Measurements from ENCODE around the gene SBK2.
A peak's percentile ranks its signal among the peaks of the same experiment; 100 is the strongest.

The SBK2 gene

DNA sequence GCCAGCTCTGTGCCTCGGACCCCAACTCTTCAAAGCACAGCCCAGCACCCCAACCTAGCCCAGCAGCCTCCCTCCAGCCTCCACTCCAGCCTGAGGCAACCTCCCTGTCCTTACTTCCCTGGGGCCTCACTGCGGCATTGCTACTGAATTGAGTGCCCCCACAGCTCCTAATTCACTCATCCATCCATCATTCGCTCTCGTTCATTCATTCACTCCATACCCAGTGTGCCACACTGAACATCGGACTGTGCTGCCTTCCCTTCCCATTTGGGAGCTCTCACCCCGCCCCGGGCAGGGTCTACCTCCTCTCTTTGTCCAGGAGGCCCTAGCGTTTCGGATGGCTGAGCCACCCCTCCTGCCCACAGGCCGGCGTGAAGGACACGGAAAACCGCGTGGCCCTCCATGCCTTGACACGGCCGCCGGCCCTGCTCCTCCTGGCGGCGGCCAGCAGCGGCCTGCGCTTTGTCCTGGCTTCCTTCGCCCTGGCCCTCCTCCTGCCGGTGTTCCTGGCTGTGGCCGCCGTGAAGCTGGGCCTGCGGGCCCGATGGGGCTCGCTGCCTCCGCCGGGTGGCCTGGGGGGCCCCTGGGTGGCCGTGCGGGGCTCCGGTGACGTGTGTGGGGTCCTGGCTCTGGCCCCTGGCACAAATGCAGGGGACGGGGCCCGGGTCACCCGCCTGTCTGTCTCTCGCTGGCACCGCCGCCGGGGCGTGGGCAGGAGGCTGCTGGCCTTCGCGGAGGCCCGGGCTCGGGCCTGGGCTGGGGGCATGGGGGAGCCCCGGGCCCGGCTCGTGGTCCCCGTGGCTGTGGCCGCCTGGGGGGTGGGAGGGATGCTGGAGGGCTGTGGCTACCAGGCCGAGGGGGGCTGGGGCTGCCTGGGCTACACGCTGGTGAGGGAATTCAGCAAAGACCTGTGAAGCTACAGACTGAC is 50.6 kb downstream of the SBK2 start:
- DNase-seq (ENCODE audit: low read depth in 2 of 2): no peak

DNA sequence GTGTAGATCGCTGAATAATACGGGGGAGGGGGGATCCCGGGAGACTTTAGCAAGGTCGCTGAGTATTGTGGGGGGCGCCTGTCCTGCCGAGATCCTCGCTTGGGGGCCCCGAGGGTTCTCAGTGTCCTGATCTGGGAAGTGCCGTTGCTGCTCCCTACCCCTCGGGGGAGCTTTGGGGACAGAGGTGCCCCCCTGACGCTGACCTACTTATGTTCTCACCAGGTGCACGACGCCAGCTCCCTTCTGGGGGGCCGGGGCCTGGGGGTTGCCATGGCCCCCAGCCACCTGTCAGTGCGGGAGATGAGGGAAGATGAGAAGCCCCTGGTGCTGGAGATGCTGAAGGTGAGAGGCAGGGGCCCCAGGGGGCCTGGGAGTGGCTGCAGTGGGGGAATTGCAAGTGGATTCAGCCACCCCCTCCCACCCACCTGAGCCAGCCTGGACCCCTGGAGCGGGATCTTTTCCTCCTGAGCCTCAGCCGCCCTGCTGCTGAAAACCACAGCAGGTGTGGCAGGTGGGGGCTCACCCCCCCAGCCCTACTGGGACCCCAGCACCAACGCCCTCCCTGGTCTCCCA is 51.4 kb downstream of the SBK2 start:
- no peak for DNase-seq (ENCODE audit: low read depth in 2 of 2)

DNA sequence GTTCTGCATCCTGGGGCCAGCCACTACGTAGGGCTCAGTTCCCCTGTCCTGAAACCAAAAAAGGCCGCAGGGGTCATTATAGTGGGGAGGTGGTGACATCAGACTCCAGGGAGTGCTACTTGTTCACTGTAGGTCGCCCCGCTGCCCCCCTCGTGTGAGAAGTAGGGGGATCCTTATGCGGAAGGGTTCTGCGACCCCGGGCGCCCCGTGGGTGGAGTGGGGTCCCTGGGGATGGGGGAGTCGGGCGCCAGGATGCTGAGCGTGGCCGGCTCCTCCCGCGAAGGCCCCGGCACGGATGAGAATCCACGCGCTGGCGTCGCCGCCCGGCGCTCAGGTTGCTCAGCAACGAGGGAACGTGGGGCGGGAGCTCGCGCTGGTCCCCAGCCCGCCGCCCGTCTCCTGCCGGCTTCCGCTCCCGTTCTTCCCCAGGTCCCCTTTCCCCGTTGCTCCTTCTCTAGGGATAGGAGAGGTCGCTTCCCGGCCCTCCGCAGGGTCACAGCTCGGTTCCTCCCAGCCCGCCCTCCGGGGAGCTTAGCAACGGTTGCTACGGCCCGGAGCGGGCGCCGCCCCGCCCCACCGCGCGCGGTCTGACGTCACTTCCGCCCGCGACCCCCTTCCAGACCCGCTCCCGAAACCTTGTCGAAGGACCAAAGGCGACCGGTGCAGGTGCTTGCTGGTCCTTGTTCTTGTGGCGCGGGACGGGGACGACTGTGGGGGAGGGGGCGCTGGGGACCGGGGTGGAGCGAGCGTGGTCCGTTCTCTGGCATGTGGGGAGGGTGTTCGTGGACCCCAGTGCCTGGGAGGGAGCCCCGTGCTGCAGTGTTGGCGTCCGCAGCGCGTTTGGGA is 52.1 kb downstream of the SBK2 start, which contains the start of gene NAT14:
Gene NAT14, plus strand, starts transcription at position 596 of the 846 bp plus-strand sequence. CDS start 521 bp downstream, outside the sequence.
- DNase-seq (ENCODE audit: low read depth in 2 of 2): peak; percentile 39 to 61

DNA sequence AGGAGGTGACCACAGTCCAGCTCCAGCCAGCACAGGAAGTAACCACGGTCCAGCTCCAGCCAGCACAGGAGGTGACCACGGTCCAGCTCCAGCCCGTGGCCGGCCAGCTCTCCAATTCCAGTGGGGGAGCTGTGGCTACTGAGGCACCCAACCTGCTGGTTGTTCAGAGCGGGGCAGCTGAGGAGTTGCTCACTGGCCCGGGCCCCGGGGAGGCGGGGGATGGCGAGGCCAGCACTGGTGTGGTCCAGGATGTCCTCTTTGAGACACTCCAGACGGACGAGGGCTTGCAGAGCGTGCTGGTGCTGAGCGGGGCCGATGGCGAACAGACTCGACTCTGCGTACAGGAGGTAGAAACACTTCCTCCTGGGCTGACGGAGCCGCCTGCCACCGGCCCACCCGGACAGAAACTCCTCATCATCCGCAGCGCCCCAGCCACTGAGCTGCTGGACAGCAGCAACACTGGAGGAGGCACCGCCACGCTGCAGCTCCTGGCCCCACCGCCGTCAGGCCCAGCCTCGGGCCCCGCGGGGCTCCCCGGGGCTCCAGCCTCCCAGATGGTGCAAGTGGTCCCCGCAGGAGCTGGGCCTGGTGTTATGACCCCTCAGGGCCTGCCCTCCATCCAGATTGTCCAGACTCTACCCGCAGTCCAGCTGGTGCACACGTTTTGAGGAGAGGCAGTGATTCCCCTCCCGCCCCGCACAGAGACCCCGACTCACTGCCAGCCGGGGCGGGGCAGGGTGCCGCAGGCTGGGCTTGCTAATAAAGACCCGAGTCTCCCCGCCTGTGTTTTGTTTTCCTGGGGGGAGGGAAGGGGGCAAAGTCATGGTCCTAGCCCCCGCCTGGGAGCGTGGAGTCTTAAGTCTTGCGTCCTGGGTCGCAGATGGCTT is 53.0 kb downstream of the SBK2 start:
- DNase-seq (ENCODE audit: low read depth in 2 of 2): no peak

DNA sequence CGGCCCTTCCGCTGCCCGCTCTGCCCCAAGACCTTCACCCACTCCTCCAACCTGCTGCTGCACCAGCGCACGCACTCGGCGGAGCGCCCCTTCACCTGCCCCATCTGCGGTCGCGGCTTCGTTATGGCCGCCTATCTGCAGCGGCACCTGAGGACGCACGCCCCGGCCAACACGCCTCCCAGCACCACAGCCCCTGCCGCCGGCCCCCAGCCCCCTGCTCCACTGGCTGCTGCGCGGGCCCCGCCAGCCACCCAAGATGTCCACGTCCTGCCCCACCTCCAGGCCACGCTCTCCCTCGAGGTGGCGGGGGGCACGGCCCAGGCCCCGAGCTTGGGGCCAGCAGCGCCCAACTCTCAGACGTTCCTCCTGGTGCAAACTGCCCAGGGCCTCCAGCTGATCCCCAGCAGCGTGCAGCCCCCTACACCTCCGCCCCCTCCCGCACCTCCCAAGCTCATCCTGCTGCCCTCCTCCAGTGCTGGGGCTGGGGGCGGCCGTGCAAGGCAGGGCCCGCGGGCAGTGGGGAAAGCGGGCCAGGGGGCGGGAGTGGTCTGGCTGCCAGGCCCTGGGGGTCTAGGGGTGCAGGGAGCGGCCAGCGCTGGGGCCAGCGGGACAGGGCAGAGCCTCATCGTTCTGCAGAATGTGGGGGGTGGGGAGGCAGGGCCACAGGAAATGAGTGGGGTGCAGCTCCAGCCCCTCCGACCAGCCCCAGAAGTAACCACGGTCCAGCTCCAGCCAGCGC is 53.8 kb downstream of the SBK2 start:
- DNase-seq (ENCODE audit: low read depth in 2 of 2): no peak

DNA sequence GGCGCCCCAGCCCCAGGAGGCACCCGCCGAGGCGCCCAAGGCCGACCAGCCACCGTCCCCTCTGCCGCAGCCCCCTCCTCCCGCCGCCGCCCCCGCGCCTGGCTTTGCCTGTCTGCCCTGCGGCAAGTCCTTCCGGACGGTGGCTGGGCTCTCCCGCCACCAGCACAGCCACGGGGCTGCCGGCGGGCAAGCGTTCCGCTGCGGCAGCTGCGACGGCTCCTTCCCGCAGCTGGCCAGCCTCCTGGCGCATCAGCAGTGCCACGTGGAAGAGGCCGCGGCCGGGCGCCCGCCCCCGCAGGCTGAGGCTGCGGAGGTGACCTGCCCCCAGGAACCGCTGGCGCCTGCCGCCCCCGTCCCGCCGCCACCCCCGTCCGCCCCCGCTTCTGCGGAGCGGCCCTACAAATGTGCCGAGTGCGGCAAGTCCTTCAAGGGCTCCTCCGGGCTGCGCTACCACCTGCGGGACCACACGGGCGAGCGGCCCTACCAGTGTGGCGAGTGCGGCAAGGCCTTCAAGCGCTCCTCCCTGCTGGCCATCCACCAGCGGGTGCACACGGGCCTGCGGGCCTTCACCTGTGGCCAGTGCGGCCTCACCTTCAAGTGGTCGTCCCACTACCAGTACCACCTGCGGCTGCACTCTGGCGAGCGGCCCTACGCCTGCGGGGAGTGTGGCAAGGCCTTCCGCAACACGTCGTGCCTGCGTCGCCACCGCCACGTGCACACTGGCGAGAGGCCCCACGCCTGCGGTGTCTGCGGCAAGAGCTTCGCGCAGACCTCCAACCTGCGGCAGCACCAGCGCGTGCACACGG is 54.6 kb downstream of the SBK2 start:
- no peak for DNase-seq (ENCODE audit: low read depth in 2 of 2)

DNA sequence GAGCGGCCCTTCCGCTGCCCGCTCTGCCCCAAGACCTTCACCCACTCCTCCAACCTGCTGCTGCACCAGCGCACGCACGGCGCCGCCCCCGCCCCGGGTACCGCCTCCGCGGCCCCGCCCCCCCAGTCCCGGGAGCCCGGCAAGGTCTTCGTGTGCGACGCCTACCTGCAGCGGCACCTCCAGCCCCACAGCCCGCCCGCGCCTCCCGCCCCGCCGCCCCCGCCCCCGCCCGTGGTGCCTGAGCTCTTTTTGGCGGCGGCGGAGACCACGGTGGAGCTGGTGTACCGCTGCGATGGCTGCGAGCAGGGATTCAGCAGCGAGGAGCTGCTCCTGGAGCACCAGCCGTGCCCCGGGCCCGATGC is 55.2 kb downstream of the SBK2 start:
- DNase-seq (ENCODE audit: low read depth in 2 of 2): no peak

DNA sequence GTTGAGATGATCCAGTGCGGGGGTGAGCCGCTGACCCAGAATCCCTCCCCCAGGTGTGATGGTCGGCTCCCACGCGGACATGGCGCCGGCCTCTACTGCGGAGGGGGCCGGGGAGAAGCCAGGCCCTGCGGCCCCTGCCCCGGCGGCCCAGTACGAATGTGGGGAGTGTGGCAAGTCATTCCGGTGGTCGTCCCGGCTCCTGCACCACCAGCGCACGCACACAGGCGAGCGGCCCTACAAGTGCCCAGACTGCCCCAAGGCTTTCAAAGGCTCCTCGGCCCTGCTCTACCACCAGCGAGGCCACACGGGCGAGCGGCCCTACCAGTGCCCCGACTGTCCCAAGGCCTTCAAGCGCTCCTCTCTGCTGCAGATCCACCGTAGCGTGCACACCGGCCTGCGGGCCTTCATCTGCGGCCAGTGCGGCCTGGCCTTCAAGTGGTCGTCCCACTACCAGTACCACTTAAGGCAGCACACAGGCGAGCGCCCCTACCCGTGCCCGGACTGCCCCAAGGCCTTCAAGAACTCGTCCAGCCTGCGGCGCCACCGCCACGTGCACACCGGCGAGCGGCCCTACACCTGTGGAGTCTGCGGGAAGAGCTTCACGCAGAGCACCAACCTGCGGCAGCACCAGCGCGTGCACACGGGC is 55.7 kb downstream of the SBK2 start:
- no peak for DNase-seq (ENCODE audit: low read depth in 2 of 2)

DNA sequence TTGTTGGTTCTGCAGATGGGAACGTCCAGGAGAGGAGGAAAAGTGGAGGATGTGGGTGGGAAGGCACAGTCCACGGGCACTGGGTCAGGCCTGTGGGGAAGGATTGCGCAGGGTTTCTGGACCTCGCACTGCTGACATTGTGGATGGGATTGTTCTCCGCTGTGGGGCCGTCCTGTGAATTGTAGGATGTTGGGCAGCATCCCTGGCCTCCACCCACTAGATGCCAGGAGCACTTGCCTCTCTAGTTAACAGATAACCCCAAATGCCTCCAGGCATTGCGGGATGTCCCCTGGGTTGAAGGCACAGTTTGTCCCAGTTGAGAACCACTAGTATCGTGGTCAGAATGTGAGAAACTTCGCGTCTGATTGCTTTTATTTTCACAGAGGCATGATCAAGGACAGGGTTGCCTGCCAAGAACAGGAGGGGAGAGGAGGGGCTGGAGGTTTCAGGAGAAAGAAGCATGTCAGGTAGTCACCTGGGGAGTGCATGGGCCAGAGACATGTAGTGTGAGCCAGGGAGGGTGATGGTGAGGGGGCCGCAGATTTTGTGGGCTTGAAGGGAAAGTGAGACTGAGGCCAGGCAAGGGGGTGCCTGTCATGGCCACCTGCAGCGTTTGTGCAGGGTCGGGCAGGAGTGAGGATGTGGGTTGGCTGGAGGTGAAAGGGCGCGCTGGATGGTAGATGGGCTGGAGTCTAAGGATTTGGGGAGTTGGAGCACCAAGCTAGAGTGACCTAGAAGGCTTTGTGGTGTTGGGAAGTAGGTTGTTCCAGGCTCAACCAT is 57.3 kb downstream of the SBK2 start:
- DNase-seq (ENCODE audit: low read depth in 2 of 2): no peak

DNA sequence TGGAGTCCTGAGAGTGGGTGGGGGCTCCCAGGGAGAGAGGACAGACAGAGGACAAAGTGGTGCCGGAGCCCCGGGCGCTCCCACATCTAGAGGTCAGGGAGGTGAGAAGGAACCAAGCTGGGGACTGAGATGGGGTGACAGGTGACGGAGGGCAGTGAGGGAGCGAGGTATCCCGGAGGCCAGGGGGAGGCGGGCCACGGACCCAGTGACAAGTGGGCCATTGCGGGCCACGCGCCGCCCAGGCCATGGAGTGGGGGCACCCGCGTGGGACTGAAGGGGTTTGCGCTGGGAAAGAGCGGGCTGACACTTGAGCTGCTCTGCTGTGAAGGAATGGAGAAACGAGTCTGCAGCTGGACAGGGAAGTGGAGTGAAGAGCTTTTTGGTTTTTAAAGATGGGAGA is 57.9 kb downstream of the SBK2 start:
- no peak for DNase-seq (ENCODE audit: low read depth in 2 of 2)

Measured in stimulated activated CD4-positive, alpha-beta T cell treated with anti-CD3 and anti-CD28 coated beads, Interleukin-1b, Interleukin-23, amount 100 ng/mL, for 4 hours (primary cell).